GM23248 (cell line): ENCODE measurements around the gene CFLAR. TPM values are rescaled to one million over a fixed set of nuclear protein-coding genes. Genes with fewer than 3 reads are reported as not detected.
"Not testable (repeated sequence)": the region's sequence is repeated elsewhere in the genome, so short reads cannot be mapped to it uniquely, and the experiment has no call there.

ENCODE experiments used
- DNase-seq: peaks from one replicate; pipeline ENCODE4 v3.0.0-alpha.2; 2015
- H2AFZ ChIP-seq: fragments of 200-600 bp; sonication (generic); 2 replicates; pipeline ENCODE4 v1.6.1; 2016; ENCODE audit warnings: antibody characterized with exemption
- H3F3A ChIP-seq: fragments of 200-600 bp; sonication (generic); 2 replicates; pipeline ENCODE4 v1.6.1; 2016; ENCODE audit warnings: mild to moderate bottlenecking, antibody characterized with exemption, mixed run types; ENCODE audit not compliant: insufficient read depth
- H3K27ac ChIP-seq: fragments of 200-600 bp; sonication (generic); 2 replicates; pipeline ENCODE4 v1.5.1; 2016; ENCODE audit warnings: mild to moderate bottlenecking
- H3K27me3 ChIP-seq: fragments of 200-600 bp; sonication (generic); replicated peaks from 2 replicates; pipeline ENCODE4 v1.6.1; 2016; ENCODE audit warnings: mild to moderate bottlenecking; ENCODE audit not compliant: insufficient read depth
- H3K36me3 ChIP-seq: fragments of 200-600 bp; sonication (generic); 2 replicates; pipeline ENCODE4 v1.6.1; 2016; ENCODE audit warnings: low read depth, mild to moderate bottlenecking
- H3K4me1 ChIP-seq: fragments of 200-600 bp; sonication (generic); 2 replicates; pipeline ENCODE4 v1.6.1; 2016; ENCODE audit warnings: mild to moderate bottlenecking; ENCODE audit not compliant: insufficient read depth
- H3K4me2 ChIP-seq: fragments of 200-600 bp; sonication (generic); one replicate; pipeline ENCODE4 v1.6.1; 2016; ENCODE audit warnings: mild to moderate bottlenecking; ENCODE audit not compliant: unreplicated experiment
- H3K4me3 ChIP-seq: fragments of 200-600 bp; sonication (generic); 2 replicates; pipeline ENCODE4 v1.5.1; 2016; ENCODE audit warnings: mild to moderate bottlenecking
- H3K79me2 ChIP-seq: fragments of 200-600 bp; sonication (generic); 2 replicates; pipeline ENCODE4 v1.6.1; 2016; ENCODE audit warnings: mild to moderate bottlenecking; ENCODE audit not compliant: insufficient read depth
- H3K9ac ChIP-seq: fragments of 200-600 bp; sonication (generic); 2 replicates; pipeline ENCODE4 v1.6.1; 2016; ENCODE audit warnings: mild to moderate bottlenecking
- H3K9me2 ChIP-seq: fragments of 200-600 bp; sonication (generic); 2 replicates; pipeline ENCODE4 v1.6.1; 2016; ENCODE audit warnings: mixed run types, mild to moderate bottlenecking, moderate library complexity; ENCODE audit not compliant: insufficient read depth
- H3K9me3 ChIP-seq: fragments of 200-600 bp; sonication (generic); one replicate; pipeline ENCODE4 v1.6.1; 2017; ENCODE audit warnings: low read depth
- H4K20me1 ChIP-seq: fragments of 200-600 bp; sonication (generic); 2 replicates; pipeline ENCODE4 v1.6.0; 2016; ENCODE audit not compliant: insufficient read depth
- EZH2 ChIP-seq: fragments of 200-600 bp; sonication (generic); IDR thresholded peaks from 2 replicates; pipeline ENCODE4 v1.6.1; 2018; ENCODE audit warnings: antibody characterized with exemption, mild to moderate bottlenecking; ENCODE audit not compliant: insufficient read depth, poor library complexity, severe bottlenecking
- EZH2phosphoT487 ChIP-seq: fragments of 200-600 bp; sonication (generic); IDR thresholded peaks from 2 replicates; pipeline ENCODE4 v1.6.1; 2018; ENCODE audit warnings: antibody characterized with exemption, moderate library complexity, mild to moderate bottlenecking, low read depth; ENCODE audit not compliant: insufficient read depth
- WGBS, 2 experiments: methylation state at CpG; one replicate each; pipeline ENCODE4 v1.1.6; 2015 to 2017; ENCODE audit warnings: low lambda C conversion rate in 2 of 2, low coverage in 1 of 2; ENCODE audit errors: missing lambda C conversion rate in 2 of 2; 5-methylcytosine and 5-hydroxymethylcytosine counted together
- in situ Hi-C: fragments of 300-500 bp; cut with MboI; formaldehyde crosslinking; loops from 2 replicates; pipeline ENCODE4 v1.15.0; 2020
- polyA plus RNA-seq: library from polyadenylated mRNA; unstranded; fragments of >200 nt; fragmentation: Nextera tagmentation; extraction: Ambion mirVana; gene quantifications from 2 replicates; pipeline ENCODE4 v1.2.1, GENCODE V29; 2016
- total RNA-seq: library from RNA; depleted of rRNA; stranded (reverse); fragments of >200 nt; shearing (Covaris generic); gene quantifications from 2 replicates; pipeline ENCODE4 v1.2.3, GENCODE V29; 2014

Gene CFLAR
- total and polyA plus RNA-seq, 2 experiments from 2014 or later: 46.1 to 47.2 TPM

DNA sequence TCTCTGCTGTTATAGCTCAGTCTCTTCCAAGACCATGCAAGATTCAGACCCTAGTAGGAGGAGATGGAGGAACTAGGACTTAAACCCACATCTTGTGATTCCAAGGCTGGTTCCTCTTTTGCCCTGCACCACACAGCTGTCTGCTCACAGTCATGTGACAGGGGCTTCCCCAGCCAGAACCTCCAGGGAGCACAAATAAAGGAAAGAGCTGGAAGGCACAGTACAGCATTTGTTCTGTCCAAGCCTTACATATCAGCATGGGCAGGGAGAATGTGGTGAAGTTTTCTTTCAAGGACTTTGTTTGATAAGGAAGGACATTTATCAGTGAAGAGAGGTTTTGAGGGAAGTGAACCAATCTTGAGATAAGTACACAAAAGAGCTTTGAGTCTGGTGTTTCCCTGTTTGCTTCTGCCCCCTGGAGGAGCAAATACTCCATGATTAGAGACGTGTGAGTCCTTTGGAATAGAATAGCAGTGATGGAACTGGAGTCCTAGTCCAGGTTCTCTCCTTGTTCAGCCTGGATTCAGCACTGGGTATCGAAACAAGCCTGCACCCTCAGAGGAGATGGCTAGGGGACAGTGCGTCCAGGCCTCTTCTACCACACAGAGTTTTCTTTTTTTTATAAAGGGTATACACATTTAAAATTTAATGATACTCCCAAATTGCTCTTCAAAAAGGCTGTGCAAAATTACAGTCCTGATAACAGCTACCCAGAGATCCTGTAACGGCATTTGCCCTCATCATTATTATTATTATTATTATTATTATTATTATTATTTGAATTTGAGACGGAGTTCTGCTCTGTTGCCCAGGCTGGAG lies 42.4 kb downstream of the CFLAR start:
- peaks cover 43% of the 10 kb centered on the region for H3K36me3 ChIP-seq
- no peak overlapping the region for H3K4me3 ChIP-seq
- H3F3A ChIP-seq: peaks cover 14% of the 10 kb centered on the region
- H3K4me2 ChIP-seq: no peak overlapping the region
- no peaks in the 10 kb centered on the region for H3K27me3 ChIP-seq
- no peaks in the 10 kb centered on the region for H3K9me3 ChIP-seq
- peaks cover 55% of the 10 kb centered on the region for H3K79me2 ChIP-seq
- peak; percentile 78 for DNase-seq
- no peaks in the 10 kb centered on the region for H3K9me2 ChIP-seq
- no peak overlapping the region for H2AFZ ChIP-seq
- no peaks in the 10 kb centered on the region for H4K20me1 ChIP-seq
- 0 out of 2 replicates have a peak overlapping the region, but pooled peaks have one; percentile 8 for H3K9ac ChIP-seq
- H3K4me1 ChIP-seq: no peaks in the 10 kb centered on the region; the same call in 1 of the 2 replicates
- in situ Hi-C loops: no loop called here
- TF ChIP-seq EZH2 (no peak), EZH2phosphoT487 (no peak)
- H3K27ac ChIP-seq: 0 out of 2 replicates have a peak overlapping the region, but pooled peaks have one; percentile 22
- WGBS, 2 experiments: 45 to 50% methylated on average over 5 of the region's 5 CpGs

DNA sequence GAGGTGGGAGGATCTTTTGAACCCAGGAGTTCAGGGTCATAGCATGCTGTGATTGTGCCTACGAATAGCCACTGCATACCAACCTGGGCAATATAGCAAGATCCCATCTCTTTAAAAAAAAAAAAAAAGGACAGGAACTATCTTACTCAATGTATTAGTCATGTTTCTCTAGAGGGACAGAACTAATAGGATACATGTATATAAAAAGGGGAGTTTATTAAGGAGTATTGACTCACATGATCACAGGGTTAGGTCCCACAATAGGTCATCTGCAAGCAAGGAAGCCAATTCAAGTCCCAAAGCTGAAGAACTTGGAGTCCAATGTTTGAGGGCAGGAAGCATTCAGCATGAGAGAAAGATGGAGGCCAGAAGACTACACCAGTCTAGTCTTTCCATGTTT lies 48.2 kb downstream of the CFLAR start:
- Histone ChIP-seq H3K9ac (no peak overlapping the region), H3F3A (peaks cover 9% of the 10 kb centered on the region; the same call in 1 of the 2 replicates), H3K9me3 (no peaks in the 10 kb centered on the region), H3K4me1 (no peaks in the 10 kb centered on the region), H3K4me3 (no peak overlapping the region), H3K9me2 (peaks cover under 1% of the 10 kb centered on the region; the same call in 1 of the 2 replicates), H3K4me2 (no peak overlapping the region), H2AFZ (no peak overlapping the region), H3K27ac (no peak overlapping the region), H4K20me1 (no peaks in the 10 kb centered on the region), H3K36me3 (peaks cover 42% of the 10 kb centered on the region), H3K79me2 (peaks cover 10% of the 10 kb centered on the region; the same call in 1 of the 2 replicates), H3K27me3 (no peaks in the 10 kb centered on the region)
- in situ Hi-C loops: no loop called here
- peak; percentile 34 for DNase-seq
- TF ChIP-seq EZH2 (no peak), EZH2phosphoT487 (no peak)
- WGBS, 2 experiments: 90 to 100% methylated on average over 1 of the region's 1 CpG

GRCh38 chr2:201167546-201167945 lies 51.6 kb downstream of the CFLAR start:
- Histone ChIP-seq H3K79me2 (no peaks in the 10 kb centered on the region), H3K36me3 (peaks cover 30% of the 10 kb centered on the region), H3K4me2 (no peak overlapping the region), H3K4me3 (no peak overlapping the region), H3K9ac (no peak overlapping the region), H3K27ac (no peak overlapping the region), H2AFZ (no peak overlapping the region), H3F3A (peaks cover 28% of the 10 kb centered on the region), H3K4me1 (no peaks in the 10 kb centered on the region), H3K9me2 (peaks cover 6% of the 10 kb centered on the region; the same call in 1 of the 2 replicates), H3K27me3 (no peaks in the 10 kb centered on the region), H3K9me3 (no peaks in the 10 kb centered on the region), H4K20me1 (no peaks in the 10 kb centered on the region)
- in situ Hi-C loops: no loop called here
- TF ChIP-seq EZH2 (no peak), EZH2phosphoT487 (no peak)
- 95 to 100% methylated on average over 3 of the region's 3 CpGs for WGBS, 2 experiments
- DNase-seq: no peak

DNA sequence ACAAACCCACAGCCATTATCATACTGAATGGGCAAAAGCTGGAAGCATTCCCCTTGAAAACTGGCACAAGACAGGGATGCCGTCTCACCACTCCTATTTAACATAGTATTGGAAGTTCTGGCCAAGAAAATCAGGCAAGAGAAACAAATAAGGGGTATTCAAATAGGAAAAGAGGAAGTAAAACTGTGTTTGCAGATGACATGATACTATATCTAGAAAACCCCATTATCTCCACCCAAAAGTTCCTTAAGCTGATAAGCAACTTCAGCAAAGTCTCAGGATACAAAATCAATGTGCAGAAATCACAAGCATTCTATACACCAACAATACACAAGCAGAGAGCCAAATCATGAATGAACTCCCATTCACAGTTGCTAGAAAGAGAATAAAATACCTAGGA lies 52.5 kb downstream of the CFLAR start:
- in situ Hi-C loops, H4K20me1 ChIP-seq, H3K9me3 ChIP-seq, DNase-seq, H3K4me1 ChIP-seq, H3K27ac ChIP-seq, H3K79me2 ChIP-seq, H3K4me2 ChIP-seq, H3K9me2 ChIP-seq, H2AFZ ChIP-seq, H3K9ac ChIP-seq, H3K27me3 ChIP-seq, H3K4me3 ChIP-seq: not testable (repeated sequence)
- WGBS, 2 experiments: 95 to 98% methylated on average over 1 of the region's 1 CpG
- Histone ChIP-seq H3K36me3 (peaks cover 21% of the 10 kb centered on the region), H3F3A (peaks cover 30% of the 10 kb centered on the region)
